Stromal cell of bone marrow (primary cell): ENCODE results near the gene ADGRG1.
"Not testable (repeated sequence)": the region's sequence is repeated elsewhere in the genome, so short reads cannot be mapped to it uniquely, and the experiment has no call there.

Source experiments
- DNase-seq: peaks from one replicate; pipeline ENCODE4 v3.0.0-alpha.2; 2012; ENCODE audit warnings: low read depth

ADGRG1 gene

DNA sequence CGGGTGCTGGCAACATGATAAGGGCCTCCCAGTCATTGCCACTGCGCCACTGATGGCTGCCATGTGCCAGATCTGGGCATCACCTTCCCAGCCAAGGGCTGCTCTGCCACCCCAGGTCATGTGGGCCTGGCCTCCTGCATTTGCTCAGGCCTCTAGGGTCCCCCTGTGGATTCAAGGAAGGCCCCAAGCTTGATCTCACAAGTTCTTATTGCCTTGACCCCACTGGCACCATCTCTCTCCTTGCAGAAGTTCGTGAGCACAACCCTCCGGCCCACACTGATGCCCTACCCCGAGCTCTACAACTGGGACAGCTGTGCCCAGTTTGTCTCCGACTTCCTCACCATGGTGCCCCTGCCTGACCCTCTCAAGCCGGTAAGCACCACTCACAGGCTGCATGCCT lies 71.5 kb downstream of the ADGRG1 start:
- no peak for DNase-seq

DNA sequence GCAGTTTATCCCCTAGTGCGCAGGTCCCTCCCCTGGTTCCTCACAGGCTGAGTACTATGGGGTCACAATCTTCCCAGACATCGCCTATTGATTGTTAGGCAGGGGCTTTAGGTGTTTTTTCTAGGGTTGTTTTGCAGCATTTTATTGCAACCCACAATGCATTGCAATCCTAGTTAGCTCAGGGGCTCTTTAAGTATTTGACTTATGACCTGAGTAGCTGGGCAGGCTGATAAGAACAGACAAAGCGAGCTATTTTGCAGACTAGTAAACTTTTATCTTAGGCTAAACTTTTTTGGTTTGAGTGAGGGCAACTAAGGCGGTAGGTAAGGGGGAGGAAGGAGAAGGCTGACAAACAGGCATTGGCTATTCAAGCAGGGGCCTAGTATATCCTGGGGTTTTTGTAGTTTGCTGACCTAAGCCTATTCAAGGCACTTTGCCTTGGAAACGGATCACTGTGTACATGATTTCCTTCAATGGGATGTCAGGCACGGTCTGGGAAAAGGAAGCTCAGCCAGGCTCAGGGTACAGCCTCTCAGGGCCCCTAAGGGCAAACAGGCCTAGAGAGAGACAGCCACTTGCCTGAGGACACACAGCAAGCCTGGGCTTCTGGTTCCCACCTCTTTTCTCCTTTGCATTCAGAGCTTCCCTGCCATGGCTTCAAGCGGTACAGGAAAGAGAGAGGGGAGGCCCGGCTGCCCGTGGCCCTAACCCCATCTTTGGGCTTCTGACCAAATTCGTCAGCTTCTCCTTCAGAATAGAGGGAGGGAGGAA lies 72.5 kb downstream of the ADGRG1 start:
- DNase-seq: no peak

DNA sequence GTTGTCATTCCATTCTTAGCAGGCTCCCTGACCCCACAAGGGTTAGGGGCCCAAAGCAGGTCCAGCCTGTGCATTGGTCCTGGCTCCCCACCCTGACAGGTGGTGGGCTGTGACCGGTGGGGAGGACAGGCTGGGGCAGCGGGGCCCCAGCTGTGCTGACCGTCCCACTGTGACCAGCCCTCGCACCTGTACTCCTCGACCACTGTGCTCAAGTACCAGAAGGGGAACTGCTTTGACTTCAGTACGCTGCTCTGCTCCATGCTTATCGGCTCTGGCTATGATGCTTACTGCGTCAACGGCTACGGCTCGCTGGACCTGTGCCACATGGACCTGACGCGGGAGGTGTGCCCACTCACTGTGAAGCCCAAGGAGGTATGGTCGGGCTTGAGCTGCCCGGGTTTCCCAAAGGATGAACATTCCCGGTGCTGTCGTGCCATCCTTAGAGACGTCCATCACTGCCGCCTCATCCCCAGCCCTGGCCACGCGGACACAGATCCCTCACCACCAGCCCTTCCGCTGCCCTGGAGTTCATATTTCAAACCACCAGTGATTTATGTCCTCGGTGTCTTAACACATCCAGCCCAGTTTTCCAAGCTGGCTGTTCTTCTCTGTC lies 73.4 kb downstream of the ADGRG1 start:
- DNase-seq: peak; percentile 6

DNA sequence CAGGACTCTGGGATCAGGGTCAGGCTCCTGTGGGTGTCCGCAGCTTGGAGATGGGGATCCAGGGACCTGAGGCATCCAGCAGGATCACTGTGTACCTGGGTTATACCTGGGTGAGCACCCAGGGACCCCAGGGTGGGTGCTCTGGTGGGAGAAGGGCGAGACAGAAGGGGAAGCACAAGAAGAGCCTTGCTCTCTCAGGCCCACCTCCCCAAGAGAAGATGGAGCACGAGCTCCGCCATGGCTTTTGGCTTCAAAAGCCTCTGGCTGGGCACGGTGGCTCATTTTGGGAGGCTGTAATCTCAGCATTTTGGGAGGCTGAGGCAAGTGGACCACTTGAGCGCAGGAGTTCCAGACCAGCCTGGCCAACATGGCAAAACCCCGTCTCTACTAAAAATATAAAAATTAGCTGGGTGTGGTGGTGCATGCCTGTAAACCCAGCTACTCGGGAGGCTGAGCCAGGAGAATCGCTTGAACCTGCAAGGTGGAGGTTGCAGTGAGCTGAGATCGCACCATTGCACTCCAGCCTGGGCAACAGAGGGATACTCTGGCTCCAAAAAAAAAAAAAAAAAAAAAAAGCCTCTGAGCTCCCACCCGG lies 75.1 kb downstream of the ADGRG1 start:
- DNase-seq: no peak

DNA sequence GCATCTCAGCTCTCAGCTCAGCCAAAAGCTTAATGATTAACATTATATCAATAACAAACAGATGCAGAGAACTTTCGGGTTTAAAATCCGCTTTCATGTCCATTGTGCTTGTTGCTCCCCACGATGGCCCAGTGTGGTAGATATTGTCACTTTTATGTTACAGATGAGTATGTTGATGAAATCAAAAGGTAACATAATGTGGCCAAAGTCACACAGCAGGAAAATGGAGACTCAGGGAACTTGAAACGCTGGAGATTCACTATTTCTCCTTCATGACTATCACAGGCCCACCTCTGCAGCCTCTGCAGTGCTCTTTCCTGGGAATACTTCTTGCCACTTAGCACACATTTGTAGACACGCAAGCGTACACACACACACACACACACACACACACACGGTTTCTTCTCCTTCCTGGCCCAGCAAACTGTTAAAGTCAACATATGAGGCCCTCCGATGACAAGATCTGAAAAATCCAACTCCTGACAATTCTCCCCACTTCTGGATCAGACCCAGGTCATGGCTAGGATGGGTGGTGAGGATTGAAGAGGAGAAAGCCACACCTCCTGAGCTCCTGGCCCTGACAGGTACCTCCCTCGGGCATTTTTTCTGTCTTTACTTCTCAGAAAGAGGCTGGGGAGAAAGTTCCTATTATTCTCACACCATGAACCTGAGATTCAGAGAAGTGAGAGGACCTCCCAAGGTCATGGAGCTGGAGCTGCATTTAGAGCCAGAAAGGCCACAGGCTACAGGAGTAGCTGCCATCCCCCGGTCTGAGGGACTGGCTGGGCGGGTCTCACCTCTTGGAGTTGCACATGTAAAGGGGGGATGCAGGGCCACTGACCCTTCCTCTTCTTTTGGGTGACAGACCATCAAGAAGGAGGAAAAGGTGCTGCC lies 75.8 kb downstream of the ADGRG1 start:
- no peak for DNase-seq

DNA sequence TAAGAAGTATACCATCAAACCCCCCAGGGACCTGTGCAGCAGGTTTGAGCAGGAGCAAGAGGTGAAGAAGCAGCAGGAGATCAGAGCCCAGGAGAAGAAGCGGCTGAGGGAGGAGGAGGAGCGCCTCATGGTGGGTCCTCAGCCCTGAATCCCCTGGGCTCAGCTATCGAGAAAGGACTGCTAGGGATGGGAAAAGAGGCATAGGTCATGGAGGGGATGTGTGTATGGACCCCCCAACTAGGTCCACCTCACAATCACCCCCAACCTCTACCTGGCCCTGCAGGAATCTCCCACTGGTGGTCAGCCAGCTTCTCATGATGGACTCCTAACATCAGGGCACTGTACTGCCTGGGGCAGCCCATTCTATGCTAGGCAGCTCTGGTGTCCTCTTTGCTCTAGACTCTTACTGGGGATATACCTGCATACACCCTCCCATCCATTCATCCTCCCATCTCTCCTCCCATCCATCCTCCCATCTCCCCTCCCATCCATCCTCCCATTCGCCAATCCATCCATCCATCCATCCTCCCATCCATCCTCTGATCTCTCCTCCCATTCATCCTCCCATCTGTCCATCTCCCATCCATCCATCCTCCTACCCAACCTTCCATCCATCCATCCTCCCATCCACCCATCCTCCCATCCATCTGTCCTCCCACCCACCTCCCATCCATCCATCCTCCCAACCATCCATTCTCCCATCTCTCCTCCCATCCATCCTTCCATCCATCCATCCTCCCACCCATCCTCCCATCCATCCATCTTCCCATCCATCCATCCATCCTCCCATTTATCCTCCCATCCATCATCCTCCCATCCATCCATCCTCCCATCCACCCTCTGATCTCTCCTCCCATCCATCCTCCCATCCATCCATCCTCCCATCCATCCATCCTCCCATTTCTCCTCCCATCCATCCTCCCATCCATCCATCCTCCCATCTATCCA lies 76.7 kb downstream of the ADGRG1 start:
- DNase-seq: no peak

DNA sequence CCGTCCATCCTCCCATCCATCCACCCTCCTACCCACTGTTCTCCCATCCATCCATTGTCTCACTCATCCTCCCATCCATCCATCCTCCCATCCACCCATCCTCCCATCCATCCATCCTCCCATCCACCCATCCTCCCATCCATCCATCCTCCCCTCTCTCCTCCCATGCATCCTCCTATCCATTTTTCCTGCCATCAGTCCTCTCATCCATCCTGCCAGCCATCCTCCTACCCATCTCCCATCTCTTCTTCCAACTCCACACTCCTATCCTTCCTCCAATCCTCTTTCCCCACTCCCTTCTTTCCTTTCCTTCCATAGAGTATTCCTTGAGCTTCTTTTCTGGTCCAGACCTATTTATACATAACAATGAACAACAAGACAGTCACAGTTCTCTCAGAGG lies 78.3 kb downstream of the ADGRG1 start:
- DNase-seq: no peak

DNA sequence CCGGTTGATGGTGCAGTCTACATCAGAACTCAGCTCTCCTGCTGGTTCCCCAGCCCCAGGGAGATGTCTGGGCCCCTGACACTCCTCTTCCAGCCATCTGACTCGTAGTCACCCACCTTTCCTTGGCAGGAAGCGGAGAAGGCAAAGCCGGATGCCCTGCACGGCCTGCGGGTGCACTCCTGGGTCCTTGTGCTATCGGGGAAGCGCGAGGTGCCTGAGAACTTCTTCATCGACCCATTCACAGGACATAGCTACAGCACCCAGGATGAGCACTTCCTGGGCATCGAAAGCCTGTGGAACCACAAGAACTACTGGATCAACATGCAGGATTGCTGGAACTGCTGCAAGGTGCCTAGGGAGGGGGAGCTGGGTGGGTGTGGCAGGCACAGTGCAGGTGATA lies 78.9 kb downstream of the ADGRG1 start:
- no peak for DNase-seq

DNA sequence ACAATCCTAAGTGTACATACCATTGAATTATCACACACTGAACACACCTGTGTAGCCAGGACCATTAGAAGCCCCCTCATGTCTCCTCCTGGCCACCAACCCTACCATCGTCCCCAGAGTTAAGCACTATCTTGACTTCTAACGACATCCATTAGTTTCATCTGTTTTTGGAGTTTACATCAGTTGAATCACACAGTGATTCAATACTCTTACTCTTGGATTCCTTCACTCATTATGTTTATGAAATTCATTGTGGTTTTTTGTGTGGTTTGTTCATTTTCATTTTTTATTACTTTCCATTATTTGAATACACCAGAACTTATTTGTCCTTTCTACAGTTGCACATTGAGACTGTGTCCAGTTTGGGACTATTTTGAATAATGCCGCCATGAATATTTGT lies 79.7 kb downstream of the ADGRG1 start:
- no peak for DNase-seq

DNA sequence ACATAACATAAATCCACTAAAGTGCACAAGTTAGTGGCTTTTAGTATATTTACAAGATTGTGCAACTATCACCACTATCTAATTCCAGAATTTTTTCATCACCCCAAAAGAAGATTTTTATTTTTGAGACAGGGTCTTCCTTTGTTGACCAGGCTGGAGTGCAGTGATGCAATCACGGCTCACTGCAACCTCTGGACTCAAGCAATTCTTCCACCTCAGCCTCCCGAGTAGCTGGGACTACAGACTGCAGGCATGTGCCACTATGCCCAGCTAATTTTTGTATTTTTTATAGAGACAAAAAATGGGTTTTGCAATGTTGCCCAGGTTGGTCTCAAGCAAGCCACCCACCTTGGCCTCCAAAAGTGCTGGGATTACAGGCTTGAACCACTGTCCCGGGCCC lies 81.2 kb downstream of the ADGRG1 start:
- no peak for DNase-seq

DNA sequence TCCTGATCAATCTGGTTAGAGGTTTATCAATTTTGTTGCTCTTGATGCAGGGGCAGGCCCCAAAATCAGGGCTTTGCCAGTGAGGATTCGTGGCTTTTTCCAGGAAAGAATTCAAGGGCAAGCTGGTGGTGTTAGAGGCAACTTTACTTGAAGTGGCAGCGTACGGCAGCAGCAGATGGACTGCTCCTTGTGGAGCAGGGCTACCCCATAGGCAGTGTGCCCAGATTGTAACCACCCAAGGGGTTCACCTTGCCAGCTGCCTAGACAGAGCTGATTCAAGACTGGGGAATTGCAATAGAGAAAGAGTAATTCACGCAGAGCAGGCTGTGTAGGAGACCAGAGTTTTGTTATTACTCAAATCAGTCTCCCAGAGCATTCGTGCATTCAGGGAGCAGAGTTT lies 82.9 kb downstream of the ADGRG1 start:
- DNase-seq: no peak

DNA sequence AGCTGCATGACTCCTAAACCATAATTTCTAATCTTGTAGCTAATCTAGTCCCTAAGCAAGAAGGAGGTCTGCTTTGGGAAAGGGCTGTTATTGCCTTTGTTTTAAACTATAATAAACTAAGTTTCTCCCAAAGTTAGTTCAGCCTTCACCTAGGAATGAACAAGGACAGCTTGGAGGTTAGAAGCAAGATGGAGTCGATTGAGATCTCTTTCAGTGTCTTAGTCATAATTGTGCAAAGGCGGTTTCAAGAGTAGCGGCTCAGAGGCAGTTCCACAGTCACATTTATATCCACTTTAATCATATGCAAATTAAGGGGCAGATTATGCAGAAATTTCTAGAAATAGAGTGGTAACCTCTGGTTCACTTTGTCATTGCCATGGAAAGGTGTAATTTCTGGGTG lies 83.6 kb downstream of the ADGRG1 start:
- no peak for DNase-seq

DNA sequence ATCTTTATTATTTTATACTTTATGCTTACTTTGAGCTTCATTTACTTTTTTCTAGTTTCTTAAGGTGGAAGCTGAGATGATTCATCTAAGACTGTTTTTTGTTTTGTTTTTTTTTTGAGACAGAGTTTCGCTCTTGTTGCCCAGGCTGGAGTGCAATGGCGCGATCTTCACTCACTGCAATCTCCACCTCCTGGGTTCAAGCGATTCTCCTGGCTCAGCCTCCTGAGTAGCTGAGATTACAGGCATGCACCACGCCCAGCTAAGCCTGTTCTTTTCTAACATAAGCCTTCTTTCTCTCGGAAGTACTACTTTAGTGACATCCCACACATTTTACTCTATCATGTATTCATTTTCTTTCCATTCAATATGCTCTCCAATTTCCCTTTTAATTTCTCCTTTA lies 84.1 kb downstream of the ADGRG1 start:
- not testable (repeated sequence) for DNase-seq

DNA sequence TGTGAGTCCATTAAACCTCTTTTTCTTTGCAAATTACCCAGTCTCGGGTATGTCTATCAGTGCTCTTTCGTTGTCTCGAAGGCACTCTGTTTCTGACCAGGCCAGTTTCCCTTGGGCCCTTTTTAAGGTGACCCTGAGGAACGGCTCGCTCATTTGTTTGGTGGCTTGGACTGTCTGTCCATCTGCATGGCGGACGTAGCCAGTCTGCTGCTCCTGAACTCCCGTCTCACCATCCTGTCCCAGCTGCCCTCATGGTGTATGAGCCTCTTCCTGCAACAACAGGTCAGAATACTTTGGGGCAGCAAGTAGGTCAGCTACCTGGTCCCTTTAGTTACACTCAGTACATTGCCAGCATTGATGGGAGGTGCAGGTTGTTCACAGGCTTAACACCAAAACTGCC lies 85.2 kb downstream of the ADGRG1 start:
- no peak for DNase-seq

DNA sequence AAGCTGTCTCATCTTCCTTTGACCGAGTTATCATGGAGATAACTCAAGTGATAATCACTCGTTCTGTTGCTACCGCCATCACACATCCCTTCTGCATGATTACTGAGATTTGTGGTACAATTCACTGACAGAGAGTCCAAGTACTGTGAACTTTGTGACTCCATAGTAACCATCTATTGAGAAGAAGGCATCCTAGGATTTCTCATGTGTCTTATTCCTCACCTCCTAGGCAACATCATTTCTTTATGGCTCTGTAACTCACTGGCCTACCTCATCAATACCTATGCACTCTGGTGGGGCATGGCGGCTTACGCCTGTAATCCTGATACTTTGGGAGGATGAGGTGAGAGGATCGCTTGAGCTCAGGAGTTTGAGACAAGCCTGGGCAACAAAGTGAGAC lies 85.6 kb downstream of the ADGRG1 start:
- DNase-seq: no peak
